HG02623 (cell line): ENCODE results near the gene FBXO47.

Experiments used
- ATAC-seq: cut with Tn5 transposase; IDR thresholded peaks from one replicate; pipeline ENCODE4 v1.9.1; 2021; ENCODE audit warnings: moderate library complexity; ENCODE audit not compliant: unreplicated experiment

FBXO47 gene

GRCh38 chr17:38967290-38967738 lies at the start of gene FBXO47:
FBXO47 (minus strand) TSS chr17:38967403; CDS start chr17:38963025, 4,378 bp downstream.
- ATAC-seq, result no peak

DNA sequence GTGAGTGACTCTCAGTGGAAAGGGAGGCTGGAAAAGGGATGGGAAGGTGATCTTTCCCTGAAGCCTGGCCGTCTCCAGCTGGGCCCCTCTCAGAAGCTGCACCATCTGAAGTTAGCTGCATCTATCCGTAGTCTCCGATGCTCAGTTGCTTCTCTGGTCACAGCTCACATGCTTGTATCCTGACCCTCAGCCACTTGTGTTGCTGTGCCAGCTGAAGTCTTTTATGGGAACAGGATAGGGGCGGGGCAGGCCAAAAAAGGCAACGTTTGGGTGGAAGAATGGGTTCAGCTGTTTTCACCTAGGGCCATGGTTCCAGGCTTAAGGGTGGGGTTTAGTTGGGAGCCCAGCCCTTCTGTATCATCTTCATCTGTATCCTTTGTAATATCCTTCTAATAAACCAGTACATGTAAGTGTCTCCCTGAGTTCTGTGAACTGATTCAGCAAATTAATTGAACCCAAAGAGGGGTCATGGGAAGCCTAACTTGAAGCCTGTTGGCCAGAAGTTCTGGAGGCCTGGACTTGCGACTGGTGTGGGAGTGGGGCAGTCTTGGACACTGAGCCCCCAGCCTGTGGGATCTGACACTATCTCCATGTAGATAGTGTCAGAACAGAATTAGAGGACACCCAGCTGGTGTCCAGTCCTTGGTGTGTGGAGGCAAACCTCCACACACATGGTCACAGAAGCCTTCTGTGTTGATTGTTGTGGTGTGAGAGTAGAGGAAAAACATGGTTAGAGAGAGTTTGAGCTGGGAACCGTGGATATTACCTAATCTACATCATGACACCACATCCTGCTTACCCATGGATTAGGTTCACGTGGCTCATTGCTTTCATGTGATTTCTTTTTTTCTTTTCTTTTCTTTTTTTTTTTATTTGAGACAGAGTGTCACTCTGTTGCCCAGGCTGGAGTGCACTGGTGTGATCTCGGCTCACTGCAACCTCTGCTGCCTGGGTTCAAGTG lies 49.3 kb upstream of the FBXO47 start:
- ATAC-seq, result no peak

GRCh38 chr17:39015546-39015935 lies 48.3 kb upstream of the FBXO47 start:
- no peak for ATAC-seq

- ATAC-seq, result no peak
These were observed 47.8 kb upstream of the FBXO47 start for GRCh38 chr17:39014795-39015545.

- no peak for ATAC-seq
These were observed 47.0 kb upstream of the FBXO47 start for GRCh38 chr17:39014044-39014794.

GRCh38 chr17:39012725-39013124 lies 45.5 kb upstream of the FBXO47 start:
- ATAC-seq, result no peak

GRCh38 chr17:39011907-39012468 lies 44.8 kb upstream of the FBXO47 start:
- ATAC-seq, result no peak

- ATAC-seq, result no peak
These were observed 42.4 kb upstream of the FBXO47 start for GRCh38 chr17:39009581-39010001.

DNA sequence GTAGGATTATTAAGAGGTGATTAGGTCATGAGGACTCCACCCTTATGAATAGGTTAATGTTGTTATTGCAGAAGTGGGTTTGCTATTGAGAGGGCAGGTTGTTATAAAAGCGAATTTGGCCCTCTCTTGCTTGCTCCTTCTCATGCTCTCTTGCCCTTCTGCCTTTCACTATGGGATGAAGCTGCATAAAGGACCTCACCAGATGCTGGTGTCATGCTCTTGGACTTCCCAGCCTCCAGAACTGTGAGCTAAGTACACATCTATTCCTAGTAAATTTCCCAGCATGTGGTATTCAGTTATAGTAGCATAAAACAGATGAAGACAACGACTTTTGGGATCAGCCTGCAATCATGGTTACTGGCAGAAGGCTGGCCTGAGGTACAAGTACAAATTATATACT lies 41.4 kb upstream of the FBXO47 start:
- ATAC-seq, result no peak

- no peak for ATAC-seq
These were observed 36.0 kb upstream of the FBXO47 start for GRCh38 chr17:39002991-39003715.

DNA sequence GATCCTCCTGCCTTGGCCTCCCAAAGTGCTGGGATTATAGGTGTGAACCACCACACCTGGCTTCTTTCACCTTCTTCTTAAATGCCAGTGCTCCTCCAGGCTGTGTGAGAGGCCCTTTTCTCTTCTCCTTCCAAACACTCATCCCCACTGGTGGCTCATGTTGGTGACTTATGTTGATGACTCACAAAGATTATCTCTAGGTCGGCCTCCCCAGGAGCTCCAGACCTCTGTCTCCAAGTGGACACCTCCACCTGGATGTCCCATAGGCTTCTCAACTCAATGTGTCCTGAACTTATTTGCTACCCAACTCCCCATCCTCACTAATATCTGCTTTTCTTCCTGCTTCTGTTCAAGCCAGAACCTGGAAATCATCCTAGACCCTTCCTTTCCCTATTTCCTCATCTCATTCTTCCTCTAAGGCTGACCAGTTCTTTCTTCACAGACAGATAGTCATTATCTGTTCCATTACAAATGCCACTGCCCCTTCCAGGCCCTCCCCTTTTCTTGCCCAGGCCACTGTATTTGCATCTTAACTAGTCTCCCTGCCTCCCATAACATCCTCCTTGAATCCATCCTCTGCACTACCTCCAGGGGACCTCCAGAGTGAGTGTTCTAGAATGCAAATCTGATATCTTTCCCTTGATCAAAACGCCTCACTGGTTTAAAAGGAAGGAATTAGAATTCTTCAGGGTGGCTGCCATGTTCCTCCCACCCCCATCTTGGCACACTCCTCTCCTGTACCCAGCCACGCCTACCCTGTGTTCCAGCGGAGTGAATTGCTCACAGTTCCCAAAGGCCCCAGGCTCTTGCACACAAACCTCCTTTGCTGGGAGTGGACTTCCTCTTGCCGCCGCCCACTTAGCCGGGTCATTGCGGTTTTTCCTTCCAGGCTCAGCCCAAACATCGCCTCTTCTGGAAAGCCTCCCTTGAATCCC lies 34.8 kb upstream of the FBXO47 start:
- ATAC-seq, result no peak

DNA sequence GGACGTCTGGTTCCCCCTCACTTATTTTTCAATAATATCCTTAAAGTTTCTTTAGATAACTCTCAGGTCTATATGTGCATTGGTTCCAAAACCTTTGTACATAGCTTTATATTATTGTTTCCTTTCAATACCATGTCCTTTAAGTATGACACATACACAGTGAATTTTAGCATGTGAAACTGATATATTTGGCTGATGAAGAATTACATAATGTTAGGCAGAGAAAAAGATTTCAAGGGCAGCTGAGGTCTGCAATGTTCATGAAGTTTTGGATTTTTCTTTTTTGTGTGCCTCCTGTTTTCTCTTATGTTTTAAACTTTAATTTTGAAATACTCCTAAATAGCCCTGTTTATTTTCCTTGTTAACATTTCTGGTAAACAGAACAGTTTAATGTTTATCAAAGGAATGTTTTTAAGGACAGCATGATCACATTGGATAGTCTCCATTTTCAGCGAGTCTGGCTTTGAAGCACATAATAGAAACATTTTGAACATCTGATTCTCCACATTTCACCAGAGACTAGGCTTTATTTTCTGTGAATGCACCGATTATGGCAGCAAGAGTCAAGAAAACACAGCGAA lies 32.9 kb upstream of the FBXO47 start:
- no peak for ATAC-seq

GRCh38 chr17:38996660-38997337 lies 29.6 kb upstream of the FBXO47 start:
- no peak for ATAC-seq

DNA sequence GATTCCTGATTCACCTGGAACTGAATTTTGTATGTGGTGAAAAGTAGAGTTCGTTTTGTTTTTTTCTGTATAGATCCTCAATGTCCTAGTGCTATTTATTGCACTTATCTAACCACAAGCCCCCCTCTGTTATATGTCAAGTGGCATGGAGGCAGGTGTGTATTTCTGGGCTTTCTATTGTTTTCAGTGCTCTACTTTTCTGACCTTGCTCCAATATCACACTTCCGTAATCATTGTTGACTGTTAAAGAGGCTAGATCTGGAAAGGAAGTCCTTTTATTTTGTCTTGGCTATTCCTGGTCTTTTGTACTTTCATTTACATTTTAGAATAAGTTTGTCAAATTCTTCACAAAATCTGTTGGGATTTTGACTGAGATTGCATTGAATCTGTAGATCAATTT lies 26.8 kb upstream of the FBXO47 start:
- no peak for ATAC-seq

DNA sequence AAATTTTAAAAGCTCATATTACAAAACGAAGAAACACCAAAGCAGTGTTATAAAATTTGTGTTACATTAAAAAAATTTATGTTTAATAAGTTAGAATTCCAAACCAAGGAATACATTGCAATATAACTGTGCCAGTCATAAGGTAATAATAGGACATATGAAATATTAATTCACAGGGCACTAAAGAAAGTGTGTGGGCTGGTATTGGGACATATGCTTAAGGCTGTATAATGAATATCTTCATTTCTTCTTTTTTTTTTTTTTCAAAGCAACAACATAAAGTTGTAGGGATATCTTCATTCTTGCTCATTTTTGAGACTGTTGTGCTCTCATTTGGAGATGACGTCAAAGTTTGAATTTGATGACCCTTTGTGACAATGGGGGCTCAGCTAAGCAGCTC lies 17.5 kb upstream of the FBXO47 start:
- no peak for ATAC-seq

GRCh38 chr17:38982858-38983746 lies 15.9 kb upstream of the FBXO47 start:
- no peak for ATAC-seq

GRCh38 chr17:38981636-38982035 lies 14.4 kb upstream of the FBXO47 start:
- no peak for ATAC-seq
